ENCODE data around the gene THAP6.
"Not testable (repeated sequence)": the region's sequence is repeated elsewhere in the genome, so short reads cannot be mapped to it uniquely, and the experiment has no call there.

THAP6 gene

GRCh38 chr4:75499900-75500299, 14.4 kb upstream of the THAP6 start:
- H3K79me2 ChIP-seq (ENCODE audit: insufficient read depth, low read length): peaks cover 27% of the 10 kb centered on the region
- H3K4me1 ChIP-seq (ENCODE audit: insufficient read depth, low read length): no peaks in the 10 kb centered on the region
- no peak overlapping the region for H3K27ac ChIP-seq (ENCODE audit: low read length)
- no peak for ATAC-seq (ENCODE audit: insufficient read depth, low read depth)
- H4K20me1 ChIP-seq (ENCODE audit: insufficient read depth, low read length): peaks cover 8% of the 10 kb centered on the region; the same call in 1 of the 2 replicates
- no peaks in the 10 kb centered on the region for H3K9me3 ChIP-seq (ENCODE audit: insufficient read depth, low read length, severe bottlenecking)
- no peak for DNase-seq
- no peak overlapping the region for H3K4me2 ChIP-seq (ENCODE audit: insufficient read depth, low read length)
- no peak overlapping the region for H3K9ac ChIP-seq (ENCODE audit: low read depth, low read length)
- TF ChIP-seq EZH2 (IDR thresholded peaks at IDR 0.05; ENCODE audit: borderline replicate concordance, low read depth, low read length, severe bottlenecking): no peak
- TF ChIP-seq CTCF (IDR thresholded peaks at IDR 0.05; ENCODE audit: borderline replicate concordance, extremely low read depth, low read length, poor library complexity, severe bottlenecking): no peak
- H2AFZ ChIP-seq (ENCODE audit: low read depth, low read length): no peak overlapping the region
- H3K4me3 ChIP-seq (ENCODE audit: low read depth in 1 of 2, low read length in 2 of 2): no peak overlapping the region
- peaks cover 39% of the 10 kb centered on the region for H3K36me3 ChIP-seq (ENCODE audit: insufficient read depth, low read length)
- H3K27me3 ChIP-seq (ENCODE audit: insufficient read depth, low read length, poor library complexity): no peaks in the 10 kb centered on the region

DNA sequence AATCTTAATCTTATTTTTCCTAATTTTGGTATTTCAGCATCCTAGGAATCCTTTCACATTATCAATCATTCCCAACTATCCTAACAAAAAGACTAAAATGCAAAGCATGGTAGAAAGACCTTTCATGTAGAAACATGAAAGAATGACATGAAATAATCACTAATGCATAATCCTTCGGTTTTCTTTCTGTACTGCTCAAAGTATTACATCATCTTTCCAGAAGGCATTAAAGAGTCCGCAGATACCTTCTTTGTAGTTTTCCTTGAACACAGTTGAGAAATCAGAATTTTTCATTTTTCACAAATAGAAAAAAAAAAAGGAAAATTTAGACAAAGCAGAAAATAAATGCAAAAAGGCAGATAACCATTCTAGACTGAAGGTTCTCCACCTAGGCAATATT, 11.6 kb upstream of the THAP6 start:
- H3K36me3 ChIP-seq (ENCODE audit: insufficient read depth, low read length): peaks cover 42% of the 10 kb centered on the region
- TF ChIP-seq EZH2 (IDR thresholded peaks at IDR 0.05; ENCODE audit: borderline replicate concordance, low read depth, low read length, severe bottlenecking) (no peak), CTCF (IDR thresholded peaks at IDR 0.05; ENCODE audit: borderline replicate concordance, extremely low read depth, low read length, poor library complexity, severe bottlenecking) (no peak)
- H3K27me3 ChIP-seq (ENCODE audit: insufficient read depth, low read length, poor library complexity): no peaks in the 10 kb centered on the region
- H3K79me2 ChIP-seq (ENCODE audit: insufficient read depth, low read length): peaks cover 39% of the 10 kb centered on the region
- no peak for ATAC-seq (ENCODE audit: insufficient read depth, low read depth)
- H3K4me1 ChIP-seq (ENCODE audit: insufficient read depth, low read length): no peaks in the 10 kb centered on the region
- no peak overlapping the region for H3K4me2 ChIP-seq (ENCODE audit: insufficient read depth, low read length)
- no peak overlapping the region for H2AFZ ChIP-seq (ENCODE audit: low read depth, low read length)
- no peaks in the 10 kb centered on the region for H4K20me1 ChIP-seq (ENCODE audit: insufficient read depth, low read length)
- H3K9me3 ChIP-seq (ENCODE audit: insufficient read depth, low read length, severe bottlenecking): no peaks in the 10 kb centered on the region
- H3K9ac ChIP-seq (ENCODE audit: low read depth, low read length): no peak overlapping the region
- DNase-seq: no peak
- no peak overlapping the region for H3K27ac ChIP-seq (ENCODE audit: low read length)
- H3K4me3 ChIP-seq (ENCODE audit: low read depth in 1 of 2, low read length in 2 of 2): no peak overlapping the region

- DNase-seq (no peak), ATAC-seq (ENCODE audit: insufficient read depth, low read depth) (no peak)
- no peak overlapping the region for H3K27ac ChIP-seq (ENCODE audit: low read length)
- H3K9ac ChIP-seq (ENCODE audit: low read depth, low read length): no peak overlapping the region
- TF ChIP-seq EZH2 (IDR thresholded peaks at IDR 0.05; ENCODE audit: borderline replicate concordance, low read depth, low read length, severe bottlenecking) (no peak), CTCF (IDR thresholded peaks at IDR 0.05; ENCODE audit: borderline replicate concordance, extremely low read depth, low read length, poor library complexity, severe bottlenecking) (no peak)
- no peaks in the 10 kb centered on the region for H3K9me3 ChIP-seq (ENCODE audit: insufficient read depth, low read length, severe bottlenecking)
- H3K79me2 ChIP-seq (ENCODE audit: insufficient read depth, low read length): peaks cover 43% of the 10 kb centered on the region
- H3K27me3 ChIP-seq (ENCODE audit: insufficient read depth, low read length, poor library complexity): no peaks in the 10 kb centered on the region
- H3K4me3 ChIP-seq (ENCODE audit: low read depth in 1 of 2, low read length in 2 of 2): no peak overlapping the region
- no peak overlapping the region for H3K4me2 ChIP-seq (ENCODE audit: insufficient read depth, low read length)
- H2AFZ ChIP-seq (ENCODE audit: low read depth, low read length): no peak overlapping the region
- peaks cover 42% of the 10 kb centered on the region for H3K36me3 ChIP-seq (ENCODE audit: insufficient read depth, low read length)
- H4K20me1 ChIP-seq (ENCODE audit: insufficient read depth, low read length): no peaks in the 10 kb centered on the region
- H3K4me1 ChIP-seq (ENCODE audit: insufficient read depth, low read length): peaks cover 9% of the 10 kb centered on the region; the same call in 1 of the 2 replicates
Measured at GRCh38 chr4:75505630-75506029, 8.6 kb upstream of the THAP6 start.

DNA sequence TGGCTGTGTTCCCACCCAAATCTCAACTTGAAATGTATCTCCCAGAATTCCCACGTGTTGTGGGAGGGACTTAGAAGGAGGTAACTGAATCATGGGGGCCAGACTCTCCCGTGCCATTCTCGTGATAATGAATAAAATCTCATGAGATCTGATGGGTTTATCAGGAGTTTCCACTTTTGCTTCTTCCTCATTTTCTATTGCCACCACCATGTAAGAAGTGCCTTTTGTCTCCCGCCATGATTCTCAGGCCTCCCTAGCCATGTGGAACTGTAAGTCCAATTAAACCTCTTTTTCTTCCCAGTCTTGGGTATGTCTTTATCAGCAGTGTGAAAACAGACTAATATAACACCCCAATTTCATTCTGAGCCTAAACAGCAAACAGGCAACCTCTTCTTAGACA, 4.7 kb upstream of the THAP6 start:
- H3K4me3 ChIP-seq (ENCODE audit: low read depth in 1 of 2, low read length in 2 of 2); H3K27me3 ChIP-seq (ENCODE audit: insufficient read depth, low read length, poor library complexity); H3K27ac ChIP-seq (ENCODE audit: low read length); H3K9ac ChIP-seq (ENCODE audit: low read depth, low read length); DNase-seq; H3K9me3 ChIP-seq (ENCODE audit: insufficient read depth, low read length, severe bottlenecking); H2AFZ ChIP-seq (ENCODE audit: low read depth, low read length); ATAC-seq (ENCODE audit: insufficient read depth, low read depth); H4K20me1 ChIP-seq (ENCODE audit: insufficient read depth, low read length): not testable (repeated sequence)
- H3K4me2 ChIP-seq (ENCODE audit: insufficient read depth, low read length): peak overlapping the region; percentile 47; the same call in 1 of the 2 replicates
- peaks cover 77% of the 10 kb centered on the region for H3K79me2 ChIP-seq (ENCODE audit: insufficient read depth, low read length)
- H3K4me1 ChIP-seq (ENCODE audit: insufficient read depth, low read length): peaks cover 38% of the 10 kb centered on the region
- H3K36me3 ChIP-seq (ENCODE audit: insufficient read depth, low read length): peaks cover 24% of the 10 kb centered on the region

Data from DND-41 (cell line).